Stimulated activated CD8-positive, alpha-beta memory T cell treated with anti-CD3 and anti-CD28 coated beads, Interleukin-4, amount 100 ng/mL, for 24 hours (primary cell): ENCODE results near the gene NBPF8.
"Not testable (repeated sequence)": the region's sequence is repeated elsewhere in the genome, so short reads cannot be mapped to it uniquely, and the experiment has no call there.

Experiments used
- DNase-seq: peaks from one replicate; pipeline ENCODE4 v3.0.0-alpha.2; 2020; ENCODE audit warnings: low read depth

Gene NBPF8, protein sequence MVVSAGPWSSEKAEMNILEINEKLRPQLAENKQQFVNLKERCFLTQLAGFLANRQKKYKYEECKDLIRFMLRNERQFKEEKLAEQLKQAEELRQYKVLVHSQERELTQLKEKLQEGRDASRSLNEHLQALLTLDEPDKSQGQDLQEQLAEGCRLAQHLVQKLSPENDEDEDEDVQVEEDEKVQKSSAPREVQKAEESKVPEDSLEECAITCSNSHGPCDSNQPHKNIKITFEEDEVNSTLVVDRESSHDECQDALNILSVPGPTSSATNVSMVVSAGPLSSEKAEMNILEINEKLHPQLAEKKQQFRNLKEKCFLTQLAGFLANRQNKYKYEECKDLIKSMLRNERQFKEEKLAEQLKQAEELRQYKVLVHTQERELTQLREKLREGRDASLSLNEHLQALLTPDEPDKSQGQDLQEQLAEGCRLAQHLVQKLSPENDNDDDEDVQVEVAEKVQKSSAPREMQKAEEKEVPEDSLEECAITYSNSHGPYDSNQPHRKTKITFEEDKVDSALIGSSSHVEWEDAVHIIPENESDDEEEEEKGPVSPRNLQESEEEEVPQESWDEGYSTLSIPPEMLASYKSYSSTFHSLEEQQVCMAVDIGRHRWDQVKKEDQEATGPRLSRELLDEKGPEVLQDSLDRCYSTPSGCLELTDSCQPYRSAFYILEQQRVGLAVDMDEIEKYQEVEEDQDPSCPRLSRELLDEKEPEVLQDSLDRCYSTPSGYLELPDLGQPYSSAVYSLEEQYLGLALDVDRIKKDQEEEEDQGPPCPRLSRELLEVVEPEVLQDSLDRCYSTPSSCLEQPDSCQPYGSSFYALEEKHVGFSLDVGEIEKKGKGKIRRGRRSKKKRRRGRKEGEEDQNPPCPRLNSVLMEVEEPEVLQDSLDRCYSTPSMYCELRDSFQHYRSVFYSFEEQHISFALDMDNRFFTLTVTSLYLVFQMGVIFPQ

DNA sequence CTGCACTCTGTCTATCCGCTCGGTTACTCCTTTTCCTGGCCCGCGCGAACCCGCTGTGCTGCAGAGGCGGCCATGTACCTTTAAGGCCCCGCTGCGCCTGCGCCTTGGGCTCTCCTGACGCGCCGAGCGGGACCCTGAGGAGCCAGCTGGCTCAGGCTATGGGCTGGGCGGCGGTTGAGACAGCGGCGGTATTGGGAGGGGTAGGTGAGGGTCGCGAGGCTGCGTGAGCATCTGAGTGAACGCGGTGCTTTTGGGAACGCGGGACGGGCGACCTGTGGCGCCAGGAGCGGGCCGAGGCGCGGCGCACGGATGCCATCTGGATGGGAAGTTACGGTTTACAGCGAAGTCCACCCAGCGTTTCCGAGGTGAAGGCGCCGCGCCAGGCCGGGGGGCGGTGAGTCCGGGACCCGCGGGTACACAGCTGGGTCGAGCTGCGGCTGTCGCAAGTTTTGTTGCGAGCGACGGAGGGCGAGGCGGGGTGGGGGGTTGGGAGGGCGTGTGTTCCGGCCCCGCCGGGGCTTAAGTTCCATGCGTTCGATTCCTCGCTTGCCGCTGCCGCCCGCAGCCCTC lies at the start of gene NBPF8:
TSS of gene NBPF8 (plus strand) at position 125 of the 570 bp plus-strand sequence. CDS start 21,488 bp downstream, outside the sequence.
- peak; percentile 52 for DNase-seq

DNA sequence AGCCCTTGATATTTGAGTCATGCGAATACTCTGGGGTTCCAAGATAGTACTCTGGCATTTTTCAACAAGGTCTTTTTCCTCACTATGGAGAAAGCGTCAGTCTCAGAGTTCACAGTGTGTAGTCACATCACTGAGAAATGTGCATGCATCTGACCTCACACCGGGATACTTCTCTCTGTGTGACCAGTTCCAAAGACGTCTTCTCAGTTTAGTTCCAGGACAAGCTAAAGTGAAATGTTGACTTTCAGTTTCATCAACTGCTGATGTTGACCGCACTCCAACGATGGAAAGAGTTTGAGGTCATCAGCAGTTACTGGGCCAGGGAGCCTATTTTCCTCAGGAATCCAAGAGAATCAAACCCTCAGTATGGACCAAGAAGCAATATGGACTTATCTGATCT lies 47.1 kb upstream of the NBPF8 start:
- not testable (repeated sequence) for DNase-seq

DNA sequence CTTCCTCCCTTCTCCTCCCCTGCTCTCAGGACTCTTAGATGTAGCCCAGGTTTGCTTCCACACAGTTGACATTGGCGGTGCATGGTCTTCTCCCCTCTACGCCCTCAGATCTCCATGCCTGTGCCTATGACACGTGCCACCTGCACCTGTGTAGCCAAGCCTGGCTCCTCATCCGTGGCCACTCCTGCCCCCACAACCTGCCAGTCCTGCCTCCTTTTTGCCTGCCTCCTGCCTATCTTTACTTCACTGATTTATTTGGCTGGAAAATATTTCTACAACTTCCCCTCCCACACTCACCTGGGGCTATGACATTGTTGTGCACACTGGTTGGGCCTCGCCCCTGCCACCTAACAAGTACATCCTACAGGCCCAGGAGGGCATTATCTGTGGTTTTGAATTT lies 28.2 kb upstream of the NBPF8 start:
- DNase-seq = not testable (repeated sequence)

DNA sequence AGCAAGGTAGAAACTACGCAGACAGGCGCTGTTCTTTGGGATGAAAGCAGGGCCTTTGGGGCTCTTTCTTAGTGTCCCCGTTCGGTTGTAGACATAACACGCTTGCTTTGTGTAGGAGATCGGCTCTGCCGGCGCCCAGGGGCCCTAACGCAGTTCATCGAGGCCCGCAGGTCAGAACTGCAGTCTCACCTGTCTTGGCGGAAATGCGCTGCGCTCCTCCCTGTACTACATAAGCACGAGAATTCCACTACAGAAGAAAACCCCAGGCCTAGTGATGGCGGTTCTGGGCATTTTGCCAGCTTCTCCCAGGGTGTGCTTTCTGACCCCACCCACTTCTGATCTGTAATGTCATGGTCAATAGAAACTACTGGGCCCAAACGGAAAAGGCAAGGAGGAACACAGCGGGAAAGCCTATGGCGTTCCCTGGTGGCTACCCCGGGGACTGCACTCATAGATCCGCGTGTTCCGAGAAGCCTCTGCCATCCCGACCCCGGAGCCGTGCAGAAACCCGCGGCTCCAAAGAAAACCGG lies 26.2 kb upstream of the NBPF8 start:
- DNase-seq = not testable (repeated sequence)

DNA sequence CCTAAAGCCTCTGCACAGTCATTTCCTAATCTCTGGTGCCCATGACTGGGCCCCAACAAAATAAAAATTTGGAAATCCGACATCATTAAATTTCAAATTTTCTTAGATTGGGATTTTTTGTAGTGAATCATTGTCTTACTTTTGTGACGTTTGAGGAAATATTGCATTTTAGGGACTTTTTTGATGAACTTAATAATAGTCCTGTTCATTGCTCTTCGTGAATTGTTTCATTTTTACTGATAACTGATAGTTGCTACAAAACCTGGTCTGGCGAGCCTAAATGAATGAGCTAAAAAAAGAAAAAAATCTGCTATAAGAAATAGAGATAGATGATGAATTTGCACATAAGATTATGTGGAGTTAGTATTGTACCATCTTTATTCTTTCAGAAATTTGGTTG lies 23.5 kb upstream of the NBPF8 start:
- DNase-seq = not testable (repeated sequence)

DNA sequence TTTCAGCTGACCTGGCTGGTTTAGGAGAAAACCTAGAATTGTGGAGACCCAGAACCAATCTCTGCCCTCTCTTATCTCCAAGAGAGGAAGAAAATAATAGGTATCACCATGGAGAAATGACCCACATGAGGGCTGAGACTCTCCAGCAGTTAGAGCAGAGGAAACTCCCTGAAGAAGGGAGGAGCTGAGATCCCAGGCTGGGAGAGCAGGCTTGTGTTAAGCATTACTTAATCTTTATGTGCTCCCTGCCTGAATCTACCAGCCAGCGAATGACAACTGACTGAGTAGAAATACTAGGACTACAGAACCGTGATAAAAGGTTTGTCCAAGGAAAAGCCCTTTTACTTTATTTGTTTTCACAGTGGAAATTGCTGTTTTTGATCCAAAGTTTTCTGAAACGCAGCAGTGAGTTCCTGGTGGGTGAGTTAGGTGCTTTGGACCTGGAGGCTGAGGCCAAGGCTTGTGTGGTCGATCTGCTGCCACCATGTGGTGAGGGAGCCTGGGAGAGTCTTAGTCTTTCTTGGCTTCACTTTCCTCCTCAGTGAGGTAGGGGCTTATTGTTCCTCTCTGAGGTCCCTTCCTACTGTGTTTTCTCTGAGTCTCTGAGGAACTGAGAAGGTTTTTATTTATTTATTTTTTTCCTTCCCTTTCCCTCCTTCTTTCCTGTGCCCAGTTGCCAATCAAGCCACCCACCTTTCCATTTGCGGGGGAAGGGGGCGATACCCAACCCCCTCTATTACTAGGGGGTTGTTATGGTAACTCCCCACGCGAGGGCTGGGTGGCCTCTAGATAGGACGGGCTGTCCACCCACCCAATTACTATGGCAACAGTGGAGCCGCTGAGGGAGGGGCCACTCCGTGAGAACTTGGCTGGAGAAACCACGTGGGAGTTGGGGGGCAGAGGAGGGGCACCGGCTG lies 21.3 kb upstream of the NBPF8 start:
- DNase-seq = not testable (repeated sequence)

DNA sequence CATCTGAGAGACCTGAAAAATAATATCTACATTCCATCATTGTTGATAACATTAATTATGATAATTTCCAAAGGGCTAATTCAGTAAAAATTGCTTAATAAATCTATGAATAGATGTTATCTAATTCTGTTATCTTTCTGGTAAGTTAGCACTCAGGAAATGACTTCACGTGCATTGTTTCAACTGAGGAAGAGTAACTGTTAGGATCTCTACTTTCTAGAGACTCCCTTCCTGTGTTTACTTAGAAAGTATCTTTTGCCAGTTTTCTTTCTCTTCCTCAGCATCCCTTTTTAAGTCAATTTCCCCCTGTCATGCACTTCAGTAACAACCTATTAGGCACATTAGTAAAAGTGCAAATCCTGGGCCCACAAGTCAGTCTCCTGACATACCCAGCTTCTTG lies 9.5 kb upstream of the NBPF8 start:
- DNase-seq = not testable (repeated sequence)

DNA sequence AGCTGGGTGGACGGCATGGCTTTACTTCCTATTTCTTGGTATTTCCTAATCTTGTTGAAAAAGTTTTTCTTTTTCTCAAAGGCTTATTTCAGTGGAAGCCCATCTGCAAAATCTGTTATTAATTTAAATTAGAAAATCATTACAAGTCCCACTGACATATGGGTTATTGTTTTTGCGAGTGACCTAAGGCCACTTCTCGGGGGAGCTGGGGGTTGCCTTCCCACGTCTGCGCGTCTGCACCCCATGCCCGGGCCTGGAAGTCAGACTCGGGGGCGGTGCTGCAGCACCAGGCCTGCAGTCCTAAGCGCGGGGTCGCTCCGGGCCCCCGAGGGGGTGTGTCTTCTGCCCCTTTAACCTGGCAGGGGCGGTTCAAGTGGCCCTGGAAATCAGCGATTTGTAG lies 384 bp upstream of the NBPF8 start:
- DNase-seq = not testable (repeated sequence)

DNA sequence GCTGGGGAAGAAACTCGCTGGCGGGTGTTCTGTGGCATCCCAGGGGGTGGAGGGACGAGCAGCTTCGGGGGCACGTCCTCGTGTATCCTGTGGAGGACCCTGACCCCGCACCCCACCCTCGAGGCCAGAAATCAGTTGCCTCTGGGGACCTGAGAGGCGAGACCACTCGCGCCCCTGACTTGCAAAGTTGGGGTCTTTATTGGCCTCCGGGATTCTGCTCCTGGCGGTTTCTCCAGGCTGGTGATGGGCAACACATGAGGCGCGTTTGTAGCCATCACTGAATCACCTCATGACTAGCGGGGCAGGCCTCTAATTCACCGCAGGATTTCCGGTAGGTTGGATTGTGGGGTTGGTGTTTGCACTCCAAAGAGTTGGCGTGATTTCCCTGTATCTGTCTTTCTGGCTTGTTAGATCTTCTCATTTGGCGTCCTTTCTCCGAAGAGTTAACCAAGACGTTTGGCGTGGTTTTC lies 692 bp downstream of the NBPF8 start:
- peak; percentile 1 for DNase-seq

DNA sequence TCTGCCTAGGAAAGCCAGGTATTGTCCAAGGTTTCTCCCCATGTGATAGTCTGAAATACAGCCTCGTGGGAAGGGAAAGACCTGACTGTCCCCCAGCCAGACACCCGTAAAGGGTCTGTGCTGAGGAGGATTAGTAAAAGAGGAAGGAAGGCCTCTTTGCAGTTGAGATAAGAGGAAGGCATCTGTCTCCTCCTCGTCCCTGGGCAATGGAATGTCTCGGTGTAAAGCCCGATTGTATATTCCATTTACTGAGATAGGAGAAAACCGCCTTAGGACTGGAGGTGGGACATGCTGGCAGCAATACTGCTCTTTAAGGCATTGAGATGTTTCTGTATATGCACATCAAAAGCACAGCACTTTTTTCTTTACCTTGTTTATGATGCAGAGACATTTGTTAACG lies 10.2 kb downstream of the NBPF8 start:
- DNase-seq = not testable (repeated sequence)

DNA sequence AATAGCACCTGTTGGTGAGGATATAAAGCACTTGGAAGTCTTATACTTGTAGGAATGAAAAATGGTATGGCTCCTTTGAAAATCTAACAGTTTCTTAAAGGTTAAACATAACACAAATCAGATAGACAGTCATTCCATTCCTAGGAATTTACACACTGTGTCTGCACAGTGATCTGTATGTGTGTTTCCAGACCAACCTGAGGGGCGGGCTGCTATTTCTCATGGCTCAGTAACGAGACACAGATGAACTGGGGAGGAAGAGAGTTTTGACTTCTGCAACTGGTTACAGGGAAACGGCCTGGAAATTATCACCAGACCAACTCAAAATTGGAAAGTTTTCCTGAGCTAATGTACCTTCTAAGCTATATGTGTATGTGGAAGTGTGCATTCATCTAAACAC lies 16.8 kb downstream of the NBPF8 start:
- DNase-seq = not testable (repeated sequence)

DNA sequence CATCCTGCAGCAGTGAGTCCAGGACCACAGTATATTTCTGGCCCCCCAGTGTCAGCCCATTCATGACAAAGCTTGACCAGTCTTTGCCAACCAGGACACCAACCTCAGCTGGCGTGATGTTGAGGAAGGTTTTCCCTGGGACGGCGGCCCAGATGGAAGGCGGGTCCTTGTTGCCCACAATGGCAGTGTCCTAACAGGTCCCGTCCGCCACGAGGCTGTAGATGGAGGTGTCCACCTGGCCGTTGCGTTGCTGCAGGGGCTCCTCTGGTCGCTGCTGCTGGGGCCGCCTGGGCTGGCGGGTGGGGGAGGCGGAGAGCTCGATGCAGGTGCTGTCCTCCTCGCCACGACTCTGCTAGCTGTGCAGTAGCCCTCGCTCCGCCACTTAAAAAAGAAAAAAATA lies 19.0 kb downstream of the NBPF8 start:
- DNase-seq = not testable (repeated sequence)

DNA sequence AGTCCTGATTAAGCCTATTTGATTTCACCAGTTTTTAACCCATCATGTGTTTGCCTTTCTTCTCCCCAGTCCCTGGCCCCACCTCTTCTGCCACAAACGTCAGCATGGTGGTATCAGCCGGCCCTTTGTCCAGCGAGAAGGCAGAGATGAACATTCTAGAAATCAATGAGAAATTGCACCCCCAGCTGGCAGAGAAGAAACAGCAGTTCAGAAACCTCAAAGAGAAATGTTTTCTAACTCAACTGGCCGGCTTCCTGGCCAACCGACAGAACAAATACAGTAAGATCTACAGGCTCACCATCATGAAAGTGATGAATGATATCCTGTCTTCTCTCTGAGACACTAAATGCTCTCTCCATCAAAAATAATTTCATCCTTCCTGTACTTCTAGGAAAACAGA lies 34.3 kb downstream of the NBPF8 start:
- DNase-seq = not testable (repeated sequence)
